ENCODE data around the gene ACER2.
A peak's percentile ranks its signal among the peaks of the same experiment; 100 is the strongest.

GRCh38 chr9:19471737-19472648 lies 63.2 kb downstream of the ACER2 start:
- TF ChIP-seq CTCF (IDR thresholded peaks at IDR 0.05; ENCODE audit: low read length) (peak; percentile 91), EZH2 (IDR thresholded peaks at IDR 0.05; ENCODE audit: borderline replicate concordance, low read length) (no peak)
